MM.1S (cell line): ENCODE results near the gene ANKRD60.

ENCODE experiments used
- DNase-seq: peaks from one replicate; pipeline ENCODE4 v3.0.0-alpha.2; 2015
- H2AFZ ChIP-seq: fragments of 300-600 bp; sonication (generic); 2 replicates; pipeline ENCODE4 v1.6.0; 2016; ENCODE audit warnings: antibody characterized with exemption, low read length
- H3F3A ChIP-seq: fragments of 300-600 bp; sonication (generic); 2 replicates; pipeline ENCODE4 v1.6.1; 2016; ENCODE audit warnings: mild to moderate bottlenecking, antibody characterized with exemption, low read length, moderate library complexity, mixed read lengths; ENCODE audit not compliant: insufficient read depth
- H3K27ac ChIP-seq: fragments of 300-600 bp; sonication (generic); 2 replicates; pipeline ENCODE4 v1.5.1; 2016; ENCODE audit warnings: mild to moderate bottlenecking, low read length
- H3K27me3 ChIP-seq: fragments of 300-600 bp; sonication (generic); replicated peaks from 2 replicates; pipeline ENCODE4 v1.6.0; 2016; ENCODE audit warnings: low read length; ENCODE audit not compliant: insufficient read depth
- H3K36me3 ChIP-seq: fragments of 300-600 bp; sonication (generic); replicated peaks from 2 replicates; pipeline ENCODE4 v1.6.1; 2016; ENCODE audit warnings: mild to moderate bottlenecking, low read length, mixed read lengths; ENCODE audit not compliant: insufficient read depth
- H3K4me1 ChIP-seq: fragments of 300-600 bp; sonication (generic); 2 replicates; pipeline ENCODE4 v1.6.1; 2016; ENCODE audit warnings: low read length, mixed read lengths
- H3K4me2 ChIP-seq: fragments of 300-600 bp; sonication (generic); 2 replicates; pipeline ENCODE4 v1.6.0; 2016; ENCODE audit warnings: low read depth, low read length
- H3K4me3 ChIP-seq: fragments of 300-600 bp; sonication (generic); 2 replicates; pipeline ENCODE4 v1.5.1; 2016; ENCODE audit warnings: low read length, mixed read lengths
- H3K79me2 ChIP-seq: fragments of 300-600 bp; sonication (generic); 2 replicates; pipeline ENCODE4 v1.6.1; 2016; ENCODE audit warnings: mixed run types, low read length, mixed read lengths
- H3K9ac ChIP-seq: fragments of 300-600 bp; sonication (generic); 2 replicates; pipeline ENCODE4 v1.6.1; 2016; ENCODE audit warnings: low read length, mixed read lengths
- H3K9me2 ChIP-seq: fragments of 300-600 bp; sonication (generic); replicated peaks from 2 replicates; pipeline ENCODE4 v1.6.1; 2016; ENCODE audit warnings: mild to moderate bottlenecking, low read length, mixed read lengths; ENCODE audit not compliant: insufficient read depth
- H3K9me3 ChIP-seq: fragments of 300-600 bp; sonication (generic); replicated peaks from 2 replicates; pipeline ENCODE4 v1.6.1; 2016; ENCODE audit warnings: mild to moderate bottlenecking, low read length, mixed read lengths; ENCODE audit not compliant: insufficient read depth
- H4K20me1 ChIP-seq: fragments of 300-600 bp; sonication (generic); 2 replicates; pipeline ENCODE4 v1.6.1; 2016; ENCODE audit warnings: mild to moderate bottlenecking, low read length, moderate library complexity, mixed read lengths; ENCODE audit not compliant: insufficient read depth
- EZH2 ChIP-seq: fragments of 300-600 bp; sonication (generic); optimal IDR thresholded peaks from 2 replicates; pipeline ENCODE3; 2017; ENCODE audit warnings: low read depth, mild to moderate bottlenecking, antibody characterized with exemption, low read length, mixed read lengths
- EZH2phosphoT487 ChIP-seq: fragments of 300-600 bp; sonication (generic); IDR thresholded peaks from 2 replicates; pipeline ENCODE4 v1.6.1; 2018; ENCODE audit warnings: antibody characterized with exemption, low read length
- TF ChIP-seq, protein P1 (sequence below): fragments of 300-600 bp; sonication (generic); IDR thresholded peaks from 2 replicates; pipeline ENCODE4 v1.5.1; 2016; ENCODE audit warnings: antibody characterized with exemption, low read length, mixed read lengths

Gene ANKRD60

DNA sequence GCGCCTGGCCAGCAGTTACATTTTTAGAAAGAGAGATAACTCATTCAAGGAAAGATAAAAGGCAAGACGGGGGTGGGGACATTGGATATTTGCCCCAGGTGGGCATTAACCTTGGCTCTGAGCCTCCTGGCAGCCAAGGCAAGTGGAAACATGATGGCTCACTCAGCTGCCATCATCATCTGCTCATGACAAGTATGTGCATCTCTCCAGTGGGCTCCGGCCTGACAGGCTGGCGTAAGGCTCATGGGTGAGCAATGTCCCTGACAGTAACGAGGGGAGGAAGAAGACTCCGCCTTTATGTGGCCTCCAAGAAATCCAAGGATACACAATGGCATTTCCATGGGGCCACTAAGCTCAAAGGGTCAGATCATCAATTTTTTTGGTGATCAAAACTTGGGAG, 13.3 kb downstream of the ANKRD60 start:
- H3K27me3 ChIP-seq: peaks cover 98% of the 10 kb centered on the region
- DNase-seq: no peak

DNA sequence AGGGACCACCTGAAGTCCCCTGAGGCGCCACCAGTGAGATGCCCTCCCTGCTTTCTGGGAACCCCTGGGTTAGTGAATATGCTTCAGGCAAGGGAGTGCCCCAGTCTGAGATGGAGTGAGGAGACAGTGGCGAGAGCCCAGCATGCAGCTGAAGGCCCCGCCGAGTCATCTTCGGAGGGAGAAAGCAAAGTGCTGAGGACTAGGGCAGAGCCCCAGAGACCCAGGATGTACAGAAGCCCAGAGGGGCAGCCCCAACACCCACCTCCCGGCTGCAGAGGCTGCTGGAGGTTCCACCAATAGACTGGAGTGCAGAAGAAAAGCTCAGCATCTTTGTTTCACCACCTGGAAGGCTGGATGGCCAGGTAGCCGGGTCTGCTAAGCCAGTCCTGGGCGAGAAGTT, 14.1 kb downstream of the ANKRD60 start:
- H3K4me2 ChIP-seq: no peak overlapping the region
- no peak overlapping the region for H3K27ac ChIP-seq
- H3K27me3 ChIP-seq: peaks cover 92% of the 10 kb centered on the region
- no peak overlapping the region for H3K9ac ChIP-seq
- peaks cover 4% of the 10 kb centered on the region for H3F3A ChIP-seq
- no peaks in the 10 kb centered on the region for H4K20me1 ChIP-seq
- H2AFZ ChIP-seq: no peak overlapping the region
- no peak overlapping the region for H3K4me3 ChIP-seq
- no peaks in the 10 kb centered on the region for H3K79me2 ChIP-seq
- H3K4me1 ChIP-seq: no peaks in the 10 kb centered on the region
- TF ChIP-seq, protein P1, sequence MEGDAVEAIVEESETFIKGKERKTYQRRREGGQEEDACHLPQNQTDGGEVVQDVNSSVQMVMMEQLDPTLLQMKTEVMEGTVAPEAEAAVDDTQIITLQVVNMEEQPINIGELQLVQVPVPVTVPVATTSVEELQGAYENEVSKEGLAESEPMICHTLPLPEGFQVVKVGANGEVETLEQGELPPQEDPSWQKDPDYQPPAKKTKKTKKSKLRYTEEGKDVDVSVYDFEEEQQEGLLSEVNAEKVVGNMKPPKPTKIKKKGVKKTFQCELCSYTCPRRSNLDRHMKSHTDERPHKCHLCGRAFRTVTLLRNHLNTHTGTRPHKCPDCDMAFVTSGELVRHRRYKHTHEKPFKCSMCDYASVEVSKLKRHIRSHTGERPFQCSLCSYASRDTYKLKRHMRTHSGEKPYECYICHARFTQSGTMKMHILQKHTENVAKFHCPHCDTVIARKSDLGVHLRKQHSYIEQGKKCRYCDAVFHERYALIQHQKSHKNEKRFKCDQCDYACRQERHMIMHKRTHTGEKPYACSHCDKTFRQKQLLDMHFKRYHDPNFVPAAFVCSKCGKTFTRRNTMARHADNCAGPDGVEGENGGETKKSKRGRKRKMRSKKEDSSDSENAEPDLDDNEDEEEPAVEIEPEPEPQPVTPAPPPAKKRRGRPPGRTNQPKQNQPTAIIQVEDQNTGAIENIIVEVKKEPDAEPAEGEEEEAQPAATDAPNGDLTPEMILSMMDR: no peak
- TF ChIP-seq EZH2 (no peak), EZH2phosphoT487 (no peak)
- no peak for DNase-seq
- H3K36me3 ChIP-seq: no peaks in the 10 kb centered on the region
- H3K9me3 ChIP-seq: no peaks in the 10 kb centered on the region
- H3K9me2 ChIP-seq: no peaks in the 10 kb centered on the region

More for the DNA sequence above, 13.3 kb downstream of the ANKRD60 start:
- H3K9ac ChIP-seq: no peak overlapping the region
- H2AFZ ChIP-seq: no peak overlapping the region
- H3K4me3 ChIP-seq: no peak overlapping the region
- H3K36me3 ChIP-seq: no peaks in the 10 kb centered on the region
- H3K9me2 ChIP-seq: no peaks in the 10 kb centered on the region
- H3K79me2 ChIP-seq: no peaks in the 10 kb centered on the region
- no peaks in the 10 kb centered on the region for H4K20me1 ChIP-seq
- no peaks in the 10 kb centered on the region for H3K4me1 ChIP-seq
- no peak overlapping the region for H3K27ac ChIP-seq
- TF ChIP-seq, protein P1: no peak
- TF ChIP-seq EZH2phosphoT487 (no peak), EZH2 (no peak)
- no peaks in the 10 kb centered on the region for H3F3A ChIP-seq
- no peak overlapping the region for H3K4me2 ChIP-seq
- no peaks in the 10 kb centered on the region for H3K9me3 ChIP-seq

DNA sequence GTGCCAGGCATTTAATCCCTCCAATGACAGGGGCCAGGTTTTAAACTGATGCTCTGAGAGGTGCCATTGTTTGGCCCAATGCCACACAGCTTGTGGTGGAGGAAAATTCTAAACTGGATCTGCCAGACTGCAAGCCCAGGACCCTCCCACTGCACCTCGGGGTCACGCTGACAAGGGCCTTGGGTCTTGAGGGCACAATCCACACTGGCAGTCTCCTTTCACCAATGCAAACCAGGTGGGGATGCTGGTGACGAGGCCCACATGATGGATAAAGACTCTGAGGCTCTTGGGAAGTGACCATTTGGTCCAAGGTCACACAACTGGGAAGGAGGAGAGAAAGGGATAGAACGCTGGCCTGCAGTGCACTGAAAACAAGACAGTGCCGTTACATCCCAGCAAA, 14.7 kb downstream of the ANKRD60 start:
- Histone ChIP-seq H3K4me3 (no peak overlapping the region), H3F3A (peaks cover 6% of the 10 kb centered on the region), H3K27ac (no peak overlapping the region), H3K9me3 (no peaks in the 10 kb centered on the region), H3K4me2 (no peak overlapping the region), H2AFZ (no peak overlapping the region), H3K9ac (no peak overlapping the region), H3K27me3 (peaks cover 91% of the 10 kb centered on the region), H3K36me3 (no peaks in the 10 kb centered on the region), H4K20me1 (no peaks in the 10 kb centered on the region), H3K79me2 (no peaks in the 10 kb centered on the region), H3K9me2 (no peaks in the 10 kb centered on the region), H3K4me1 (no peaks in the 10 kb centered on the region)
- no peak for DNase-seq
- TF ChIP-seq EZH2 (no peak), EZH2phosphoT487 (no peak)
- TF ChIP-seq, protein P1: no peak

DNA sequence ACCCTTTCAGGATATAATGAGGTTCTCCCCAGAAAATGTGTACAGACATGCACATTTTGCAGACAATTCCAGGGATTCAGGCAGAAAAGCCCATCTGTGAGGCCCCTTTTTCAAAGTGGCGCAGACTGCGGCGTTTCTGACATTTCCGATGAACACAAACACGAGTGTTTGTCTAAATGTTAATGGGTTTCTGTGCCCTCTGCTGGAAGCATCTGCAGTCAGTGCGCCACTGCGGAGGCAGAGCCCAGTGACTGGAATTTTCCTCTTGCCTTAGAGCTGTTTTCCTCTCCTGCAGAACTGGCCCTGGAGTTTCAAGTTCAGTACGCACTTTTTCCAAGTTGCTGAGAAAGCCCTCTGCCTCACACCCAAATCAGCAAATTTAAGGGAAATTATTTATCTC, 15.3 kb downstream of the ANKRD60 start:
- no peak overlapping the region for H3K27ac ChIP-seq
- no peak overlapping the region for H3K9ac ChIP-seq
- no peaks in the 10 kb centered on the region for H3K9me3 ChIP-seq
- no peaks in the 10 kb centered on the region for H3K79me2 ChIP-seq
- H3K27me3 ChIP-seq: peaks cover 91% of the 10 kb centered on the region
- no peak overlapping the region for H3K4me3 ChIP-seq
- TF ChIP-seq EZH2: no peak
- no peak for TF ChIP-seq EZH2phosphoT487
- TF ChIP-seq, protein P1: no peak
- H3K4me1 ChIP-seq: no peaks in the 10 kb centered on the region
- H4K20me1 ChIP-seq: no peaks in the 10 kb centered on the region
- no peak overlapping the region for H3K4me2 ChIP-seq
- H2AFZ ChIP-seq: no peak overlapping the region
- H3K9me2 ChIP-seq: no peaks in the 10 kb centered on the region
- no peaks in the 10 kb centered on the region for H3K36me3 ChIP-seq
- DNase-seq: no peak
- H3F3A ChIP-seq: peaks cover 6% of the 10 kb centered on the region
